H1 (cell line): ENCODE data around the gene DNAJB6.

Experiments used
- CBX8 ChIP-seq: fragments of 300-800, 300-1000 bp; sonication (generic); IDR thresholded peaks from 2 replicates; pipeline ENCODE4 v1.7.1; 2016; ENCODE audit warnings: low read depth, low read length, borderline replicate concordance
- CTCF ChIP-seq, 3 experiments: IDR thresholded peaks; 1 replicate in 2 of 3; 2 replicates in 1 of 3; pipeline versions ENCODE4 v1.5.1 to v1.6.1; 2011; ENCODE audit warnings: low read length in 3 of 3, mild to moderate bottlenecking in 3 of 3, inconsistent platforms in 2 of 3, low read depth in 1 of 3, moderate library complexity in 1 of 3; ENCODE audit not compliant: insufficient read depth in 1 of 3; ENCODE audit errors: control extremely low read depth in 1 of 3
- POLR2A ChIP-seq, 2 experiments: IDR thresholded peaks; 1 replicate in 1 of 2; 2 replicates in 1 of 2; pipeline ENCODE4 v1.6.1; 2011; ENCODE audit warnings: low read depth in 2 of 2, low read length in 2 of 2, mild to moderate bottlenecking in 2 of 2; ENCODE audit errors: control extremely low read depth in 1 of 2

- TF ChIP-seq POLR2A (IDR thresholded peaks at IDR 0.05; ENCODE audit: control extremely low read depth in 1 of 2, low read depth in 2 of 2, low read length in 2 of 2) (no peak), CBX8 (no peak), CTCF (IDR thresholded peaks at IDR 0.05; ENCODE audit: control extremely low read depth in 1 of 3, insufficient read depth in 1 of 3, low read depth in 1 of 3, low read length in 3 of 3) (no peak)
Measured at GRCh38 chr7:157431173-157431950, 94.6 kb downstream of the DNAJB6 start.
